Osteoblast (primary cell): Measurements from ENCODE around the gene CADPS. TPM values are rescaled to one million over a fixed set of nuclear protein-coding genes. Genes with fewer than 3 reads are reported as not detected.

Experiments
- DNase-seq: peaks from one replicate; pipeline ENCODE4 v3.0.0; 2011; ENCODE audit warnings: low spot score, mixed read lengths; ENCODE audit not compliant: insufficient read length; ENCODE audit errors: missing footprints
- H2AFZ ChIP-seq: 2 replicates; pipeline ENCODE4 v1.6.0; 2011; ENCODE audit warnings: mild to moderate bottlenecking, low read length
- H3K27ac ChIP-seq: 2 replicates; pipeline ENCODE4 v1.5.1; 2011; ENCODE audit warnings: mild to moderate bottlenecking, low read depth, low read length, moderate library complexity
- H3K27me3 ChIP-seq: 2 replicates; pipeline ENCODE4 v1.6.0; 2012; ENCODE audit warnings: mild to moderate bottlenecking, control low read depth, inconsistent platforms, low read length, moderate library complexity; ENCODE audit not compliant: insufficient read depth
- H3K36me3 ChIP-seq: 2 replicates; pipeline ENCODE4 v1.5.1; 2011; ENCODE audit warnings: mild to moderate bottlenecking, low read length, control low read depth, moderate library complexity; ENCODE audit not compliant: insufficient read depth
- H3K4me1 ChIP-seq: 2 replicates; pipeline ENCODE4 v1.5.1; 2011; ENCODE audit warnings: mild to moderate bottlenecking, low read length, control low read depth, moderate library complexity; ENCODE audit not compliant: insufficient read depth
- H3K4me2 ChIP-seq: 2 replicates; pipeline ENCODE4 v1.6.0; 2011; ENCODE audit warnings: mild to moderate bottlenecking, low read length; ENCODE audit not compliant: insufficient read depth
- H3K4me3 ChIP-seq: fragments of 200-600 bp; sonication (generic); 3 replicates; pipeline ENCODE4 v1.5.1; 2012; ENCODE audit warnings: mild to moderate bottlenecking, low read length, inconsistent platforms; ENCODE audit not compliant: insufficient read depth
- H3K79me2 ChIP-seq: 2 replicates; pipeline ENCODE4 v1.6.0; 2012; ENCODE audit warnings: mild to moderate bottlenecking, low read length, control low read depth, inconsistent platforms; ENCODE audit not compliant: insufficient read depth
- H3K9me3 ChIP-seq: 2 replicates; pipeline ENCODE4 v1.5.1; 2011; ENCODE audit warnings: low read depth, low read length, control low read depth
- H4K20me1 ChIP-seq: 2 replicates; pipeline ENCODE4 v1.6.0; 2012; ENCODE audit warnings: mild to moderate bottlenecking, low read length, control low read depth; ENCODE audit not compliant: insufficient read depth
- CTCF ChIP-seq: IDR thresholded peaks from 2 replicates; pipeline ENCODE4 v1.5.1; 2011; ENCODE audit warnings: mild to moderate bottlenecking, low read depth, low read length, moderate library complexity; ENCODE audit errors: extremely low read depth
- total RNA-seq: library from RNA; depleted of rRNA; stranded (reverse); fragments of >200 nt; gene quantifications from 2 replicates; pipeline ENCODE4 v1.2.3, GENCODE V29; 2012

CADPS gene
- total RNA-seq, 1 donor: not detected

GRCh38 chr3:62370112-62370857 lies 504.9 kb downstream of the CADPS start:
- Histone ChIP-seq H2AFZ (no peak overlapping the region), H3K9me3 (no peaks in the 10 kb centered on the region), H3K27me3 (peaks cover 98% of the 10 kb centered on the region), H3K4me2 (no peak overlapping the region), H3K36me3 (no peaks in the 10 kb centered on the region), H3K27ac (no peak overlapping the region), H3K4me3 (no peak overlapping the region), H4K20me1 (no peaks in the 10 kb centered on the region), H3K79me2 (no peaks in the 10 kb centered on the region), H3K4me1 (no peaks in the 10 kb centered on the region)
- no peak for DNase-seq
- no peak for TF ChIP-seq CTCF

- no peak overlapping the region for H3K27ac ChIP-seq
- DNase-seq: no peak
- no peaks in the 10 kb centered on the region for H3K9me3 ChIP-seq
- no peak overlapping the region for H2AFZ ChIP-seq
- H3K36me3 ChIP-seq: no peaks in the 10 kb centered on the region
- H3K4me2 ChIP-seq: no peak overlapping the region
- no peak overlapping the region for H3K4me3 ChIP-seq
- H3K79me2 ChIP-seq: no peaks in the 10 kb centered on the region
- peaks cover 98% of the 10 kb centered on the region for H3K27me3 ChIP-seq
- H3K4me1 ChIP-seq: no peaks in the 10 kb centered on the region
- TF ChIP-seq CTCF: no peak
- H4K20me1 ChIP-seq: no peaks in the 10 kb centered on the region
Observed at GRCh38 chr3:62369476-62369743, 505.8 kb downstream of the CADPS start.

GRCh38 chr3:62368705-62369475 lies 506.3 kb downstream of the CADPS start:
- Histone ChIP-seq H4K20me1 (no peaks in the 10 kb centered on the region), H2AFZ (no peak overlapping the region), H3K4me3 (no peak overlapping the region), H3K27ac (no peak overlapping the region), H3K4me2 (no peak overlapping the region), H3K9me3 (no peaks in the 10 kb centered on the region), H3K27me3 (peaks cover 93% of the 10 kb centered on the region), H3K4me1 (no peaks in the 10 kb centered on the region), H3K36me3 (no peaks in the 10 kb centered on the region), H3K79me2 (no peaks in the 10 kb centered on the region)
- peak; percentile 73 for DNase-seq
- TF ChIP-seq CTCF: no peak

GRCh38 chr3:62368290-62368704 lies 506.9 kb downstream of the CADPS start:
- no peak for DNase-seq
- Histone ChIP-seq H3K4me2 (no peak overlapping the region), H3K4me1 (no peaks in the 10 kb centered on the region), H3K9me3 (no peaks in the 10 kb centered on the region), H3K79me2 (no peaks in the 10 kb centered on the region), H3K36me3 (no peaks in the 10 kb centered on the region), H3K27me3 (peaks cover 87% of the 10 kb centered on the region), H4K20me1 (no peaks in the 10 kb centered on the region), H3K4me3 (no peak overlapping the region), H2AFZ (no peak overlapping the region), H3K27ac (no peak overlapping the region)
- no peak for TF ChIP-seq CTCF
